C4-2B (cell line): ENCODE results near the gene USP44.

ENCODE experiments used
- H3K27ac ChIP-seq: fragments of 450-650 bp; 2 replicates; pipeline ENCODE4 v1.5.1; 2017
- ZFX ChIP-seq: fragments of 450-650 bp; IDR thresholded peaks from 2 replicates; pipeline ENCODE4 v1.6.1; 2017
- TF ChIP-seq, protein P1 (sequence below): fragments of 450-650 bp; conservative IDR thresholded peaks from 2 replicates; pipeline ENCODE4 v1.5.1; 2017; ENCODE audit warnings: mild to moderate bottlenecking

The USP44 gene

GRCh38 chr12:95551305-95551704 is at the start of gene USP44:
TSS of gene USP44 (minus strand) at chr12:95551476. CDS start at chr12:95534256, 17,220 bp downstream.
- no peak within 1 kb of the TSS for H3K27ac ChIP-seq

GRCh38 chr12:95600567-95600966 is 49.3 kb upstream of the USP44 start:
- no peak overlapping the region for H3K27ac ChIP-seq
- TF ChIP-seq, protein P1, sequence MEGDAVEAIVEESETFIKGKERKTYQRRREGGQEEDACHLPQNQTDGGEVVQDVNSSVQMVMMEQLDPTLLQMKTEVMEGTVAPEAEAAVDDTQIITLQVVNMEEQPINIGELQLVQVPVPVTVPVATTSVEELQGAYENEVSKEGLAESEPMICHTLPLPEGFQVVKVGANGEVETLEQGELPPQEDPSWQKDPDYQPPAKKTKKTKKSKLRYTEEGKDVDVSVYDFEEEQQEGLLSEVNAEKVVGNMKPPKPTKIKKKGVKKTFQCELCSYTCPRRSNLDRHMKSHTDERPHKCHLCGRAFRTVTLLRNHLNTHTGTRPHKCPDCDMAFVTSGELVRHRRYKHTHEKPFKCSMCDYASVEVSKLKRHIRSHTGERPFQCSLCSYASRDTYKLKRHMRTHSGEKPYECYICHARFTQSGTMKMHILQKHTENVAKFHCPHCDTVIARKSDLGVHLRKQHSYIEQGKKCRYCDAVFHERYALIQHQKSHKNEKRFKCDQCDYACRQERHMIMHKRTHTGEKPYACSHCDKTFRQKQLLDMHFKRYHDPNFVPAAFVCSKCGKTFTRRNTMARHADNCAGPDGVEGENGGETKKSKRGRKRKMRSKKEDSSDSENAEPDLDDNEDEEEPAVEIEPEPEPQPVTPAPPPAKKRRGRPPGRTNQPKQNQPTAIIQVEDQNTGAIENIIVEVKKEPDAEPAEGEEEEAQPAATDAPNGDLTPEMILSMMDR = no peak
- TF ChIP-seq ZFX = no peak

More at GRCh38 chr12:95551305-95551704, at the start of gene USP44:
- TF ChIP-seq, protein P1 = no peak
- no peak for TF ChIP-seq ZFX

DNA sequence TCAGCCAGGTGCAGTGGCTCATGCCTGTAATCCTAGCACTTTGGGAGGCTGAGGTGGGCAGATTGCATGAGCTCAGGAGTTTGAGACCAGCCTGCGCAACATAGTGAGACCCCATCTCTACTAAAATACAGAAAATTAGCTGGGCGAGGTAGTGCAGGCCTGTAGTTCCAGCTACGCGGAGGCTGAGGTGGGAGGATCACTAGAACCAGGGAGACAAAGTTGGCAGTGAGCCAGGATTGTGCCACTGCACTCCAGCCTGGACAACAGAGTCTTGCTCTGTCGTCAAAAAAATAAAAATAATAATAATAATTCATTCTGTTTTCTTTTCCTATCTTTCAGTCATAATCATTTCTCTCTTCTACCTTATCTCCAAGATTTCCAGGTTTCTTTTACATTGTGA is 48.6 kb upstream of the USP44 start:
- no peak for TF ChIP-seq ZFX
- TF ChIP-seq, protein P1 = no peak
- H3K27ac ChIP-seq = no peak overlapping the region

GRCh38 chr12:95594136-95594535 is 42.9 kb upstream of the USP44 start:
- H3K27ac ChIP-seq = no peak overlapping the region
- no peak for TF ChIP-seq ZFX
- TF ChIP-seq, protein P1 = no peak

DNA sequence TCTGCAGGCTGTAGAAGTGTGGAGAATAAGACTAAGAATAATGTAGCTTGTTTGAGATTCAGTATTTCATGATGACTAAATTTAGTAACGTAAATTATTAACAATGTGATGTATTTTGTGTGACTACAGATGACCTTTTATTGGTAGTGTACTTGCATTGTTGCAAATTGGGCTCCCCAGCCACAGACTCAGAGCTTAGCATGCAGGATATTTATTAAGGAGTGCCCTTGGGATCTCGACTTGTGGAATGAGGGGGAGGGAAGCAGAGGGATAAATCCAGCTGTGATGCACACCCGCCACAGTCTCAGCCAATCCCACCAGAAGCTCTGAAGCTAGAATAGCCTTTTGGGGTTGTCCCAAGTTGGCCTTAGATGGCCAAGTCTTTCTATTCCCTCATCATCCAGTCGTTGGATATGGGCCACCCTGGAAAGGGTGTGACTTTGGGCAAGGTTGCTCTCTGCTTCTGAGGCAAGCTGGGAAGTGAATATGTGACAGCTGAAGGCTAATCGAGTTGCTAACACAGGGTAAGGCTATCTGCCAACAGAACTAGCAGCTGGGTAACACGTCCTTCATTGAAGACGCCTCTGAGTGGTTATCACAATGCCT is 42.1 kb upstream of the USP44 start:
- no peak overlapping the region for H3K27ac ChIP-seq
- TF ChIP-seq, protein P1 = no peak
- no peak for TF ChIP-seq ZFX

GRCh38 chr12:95591731-95592130 is 40.5 kb upstream of the USP44 start:
- H3K27ac ChIP-seq = no peak overlapping the region
- TF ChIP-seq, protein P1 = no peak
- no peak for TF ChIP-seq ZFX

DNA sequence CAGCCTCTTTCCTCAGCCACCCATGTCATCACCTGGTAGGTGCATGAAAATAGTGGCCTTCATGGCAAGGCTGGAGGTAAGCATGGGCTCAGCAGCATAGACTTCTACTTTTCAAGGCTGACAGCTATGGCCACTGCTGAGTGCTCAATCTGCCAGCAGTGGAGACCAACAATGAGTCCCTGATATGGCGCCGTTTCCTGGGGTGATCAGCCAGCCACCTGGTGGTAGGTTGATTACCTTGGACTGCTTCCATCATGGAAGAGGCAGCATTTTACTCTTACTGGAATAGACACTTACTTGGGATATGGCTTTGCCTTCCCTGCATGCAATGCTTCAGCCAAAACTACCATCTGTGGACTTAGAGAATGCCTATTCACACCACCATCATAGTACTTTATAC is 39.5 kb upstream of the USP44 start:
- TF ChIP-seq ZFX = no peak
- TF ChIP-seq, protein P1 = no peak
- no peak overlapping the region for H3K27ac ChIP-seq
